Measurements from ENCODE around the gene DPYSL4.

Gene DPYSL4

DNA sequence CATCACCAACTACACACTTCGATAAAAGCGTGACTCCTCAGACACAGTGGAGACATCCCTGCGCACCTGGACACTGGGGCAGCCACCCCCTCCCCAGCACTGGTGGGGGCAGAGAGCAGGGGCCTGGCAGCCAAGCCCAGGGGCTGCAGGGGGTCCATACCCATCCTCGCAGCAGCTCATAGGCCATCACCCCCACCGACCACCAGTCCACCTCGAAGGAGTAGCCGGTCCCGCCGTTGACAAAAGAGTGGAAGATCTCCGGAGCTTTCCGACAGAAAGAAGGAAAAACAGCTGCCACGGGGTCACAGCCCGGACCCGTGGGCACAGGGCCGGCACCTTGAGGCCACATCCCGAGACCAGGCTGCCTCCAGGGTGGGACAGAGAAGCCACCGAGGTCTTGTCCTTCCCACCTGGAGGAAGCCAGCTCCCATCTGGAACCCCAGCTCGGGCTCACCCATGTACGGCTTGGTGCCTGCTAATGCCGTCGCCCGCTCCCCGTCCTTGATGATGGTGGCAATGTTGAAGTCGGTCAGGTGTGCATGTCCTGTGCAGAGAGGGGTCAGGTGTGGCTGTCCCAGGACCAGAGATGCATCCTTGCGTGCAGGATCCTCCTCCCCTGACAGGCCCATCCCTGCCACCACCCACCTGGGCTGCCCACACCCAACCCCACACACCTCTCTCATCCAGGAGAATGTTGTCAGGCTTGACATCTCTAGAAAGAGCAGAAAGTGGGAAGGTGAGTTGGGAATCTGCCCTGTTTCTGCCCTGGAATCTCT lies 38.5 kb downstream of the DPYSL4 start:
- no peak for DNase-seq

DNA sequence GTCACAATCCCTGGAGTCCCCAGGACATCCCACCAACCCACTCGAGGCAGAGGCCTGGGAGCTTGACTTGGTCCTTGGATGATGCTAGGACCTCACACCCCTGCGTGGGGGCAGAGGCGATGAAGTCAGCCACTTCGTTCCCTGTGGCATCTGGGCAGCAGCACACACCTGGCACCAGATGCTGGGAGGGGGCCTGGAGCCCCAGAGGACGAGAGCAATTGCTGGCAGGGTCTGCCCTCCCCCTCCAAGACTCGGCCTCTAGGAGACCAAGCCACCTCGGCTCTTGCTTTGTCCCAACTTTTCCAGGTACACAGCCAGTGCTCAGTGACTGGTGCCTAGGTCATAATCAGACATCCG lies 39.1 kb downstream of the DPYSL4 start:
- no peak for DNase-seq

DNA sequence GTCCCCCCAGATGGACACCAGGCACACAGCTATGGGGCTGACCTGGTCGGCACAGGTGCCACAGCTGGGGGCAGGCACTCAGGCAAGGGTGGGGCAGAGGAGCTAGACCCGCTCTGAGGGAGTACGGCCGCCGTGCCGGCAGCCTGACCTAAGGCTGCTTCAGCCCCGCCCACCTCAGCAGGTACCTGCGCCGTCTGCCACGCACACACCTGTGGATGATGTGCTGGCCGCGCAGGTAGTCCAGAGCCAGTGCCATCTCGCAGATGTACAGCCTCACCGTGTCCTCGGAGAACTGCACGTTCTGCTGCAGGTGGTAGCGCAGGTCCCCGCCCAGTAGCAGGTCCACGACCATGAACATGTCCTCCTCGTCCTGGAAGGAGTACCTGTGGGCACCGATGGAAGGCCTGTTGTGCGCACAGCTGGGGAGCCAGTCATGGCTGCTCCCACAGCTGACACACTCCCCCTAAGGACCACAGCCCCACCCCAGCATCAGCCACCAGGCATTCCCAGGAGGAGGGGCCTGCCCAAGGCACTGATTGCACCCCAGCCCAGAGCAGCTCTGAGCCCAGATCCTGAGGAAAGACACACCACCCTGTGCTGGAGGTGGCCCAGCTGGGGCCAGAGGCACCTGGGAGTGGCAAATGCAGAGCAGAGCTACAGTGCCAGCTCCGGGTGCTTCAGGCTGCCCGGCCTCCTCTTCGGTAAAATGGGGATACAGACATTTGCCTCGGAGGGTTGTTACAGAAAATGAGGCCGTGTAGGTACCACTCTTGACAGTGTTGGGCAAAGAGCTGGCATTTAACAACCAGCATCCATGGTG lies 40.0 kb downstream of the DPYSL4 start:
- DNase-seq = no peak

DNA sequence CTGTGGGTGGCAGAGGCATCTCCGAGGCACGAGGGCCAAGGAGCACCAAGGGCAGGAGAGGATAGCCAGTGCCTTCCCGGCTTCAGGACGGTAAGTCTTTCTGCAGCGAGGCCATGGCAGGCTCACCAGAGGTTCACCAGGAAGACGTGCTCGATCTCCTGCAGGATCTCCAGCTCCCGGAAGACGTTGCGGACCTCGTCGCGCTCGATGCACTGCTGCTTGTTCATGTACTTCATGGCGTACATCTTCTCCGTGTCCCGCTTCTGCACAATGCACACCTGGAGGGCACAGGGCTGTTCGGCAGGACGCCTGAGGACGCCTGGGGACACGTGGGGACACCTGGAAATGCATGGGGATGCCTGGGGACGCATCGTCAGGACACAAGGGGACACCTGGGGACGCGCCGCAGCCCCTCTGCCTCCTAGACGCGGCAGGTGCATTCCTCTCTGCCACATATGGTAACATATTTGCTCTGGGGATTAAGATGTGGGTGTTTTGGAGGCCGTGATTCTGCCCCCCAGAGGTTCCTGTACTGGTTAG lies 41.2 kb downstream of the DPYSL4 start:
- DNase-seq = no peak

DNA sequence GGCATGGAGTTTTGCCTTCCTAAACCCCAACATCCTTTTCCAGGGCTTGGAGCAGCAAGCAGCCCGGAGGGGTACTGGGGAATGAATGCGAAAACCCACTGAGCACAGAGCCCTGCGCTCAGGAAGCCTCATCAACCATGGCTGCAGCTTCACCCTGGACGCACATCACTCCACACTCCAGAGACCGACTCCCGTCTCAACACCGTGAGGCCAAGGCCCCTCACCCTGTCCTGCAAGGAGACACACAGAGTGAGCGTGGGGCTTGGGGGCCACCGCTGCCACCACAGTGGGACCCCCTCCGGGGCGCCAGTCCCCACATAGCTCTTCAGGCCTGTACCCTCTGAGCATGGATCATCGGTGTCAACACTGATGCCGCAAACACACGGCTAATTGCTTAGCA lies 41.9 kb downstream of the DPYSL4 start:
- DNase-seq = no peak

DNA sequence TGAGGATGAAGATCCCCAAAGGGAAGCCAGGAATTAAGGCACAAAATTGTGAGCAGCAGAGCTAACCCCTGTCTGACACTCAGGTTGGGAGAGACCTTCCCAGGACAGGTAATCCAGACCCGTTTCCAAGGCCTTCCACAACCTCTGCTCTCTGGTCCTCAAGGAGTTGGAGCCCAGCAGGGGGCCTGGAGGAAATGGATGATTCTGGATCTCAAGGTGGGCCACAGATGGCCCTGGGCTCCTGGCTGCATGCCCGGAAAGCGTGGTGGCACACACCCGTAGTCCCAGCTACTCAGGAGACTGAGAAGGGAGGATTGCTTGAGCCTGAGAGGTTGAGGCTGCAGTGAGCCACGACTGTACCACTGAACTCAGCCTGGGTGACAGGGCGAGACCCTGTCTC lies 42.3 kb downstream of the DPYSL4 start:
- no peak for DNase-seq

DNA sequence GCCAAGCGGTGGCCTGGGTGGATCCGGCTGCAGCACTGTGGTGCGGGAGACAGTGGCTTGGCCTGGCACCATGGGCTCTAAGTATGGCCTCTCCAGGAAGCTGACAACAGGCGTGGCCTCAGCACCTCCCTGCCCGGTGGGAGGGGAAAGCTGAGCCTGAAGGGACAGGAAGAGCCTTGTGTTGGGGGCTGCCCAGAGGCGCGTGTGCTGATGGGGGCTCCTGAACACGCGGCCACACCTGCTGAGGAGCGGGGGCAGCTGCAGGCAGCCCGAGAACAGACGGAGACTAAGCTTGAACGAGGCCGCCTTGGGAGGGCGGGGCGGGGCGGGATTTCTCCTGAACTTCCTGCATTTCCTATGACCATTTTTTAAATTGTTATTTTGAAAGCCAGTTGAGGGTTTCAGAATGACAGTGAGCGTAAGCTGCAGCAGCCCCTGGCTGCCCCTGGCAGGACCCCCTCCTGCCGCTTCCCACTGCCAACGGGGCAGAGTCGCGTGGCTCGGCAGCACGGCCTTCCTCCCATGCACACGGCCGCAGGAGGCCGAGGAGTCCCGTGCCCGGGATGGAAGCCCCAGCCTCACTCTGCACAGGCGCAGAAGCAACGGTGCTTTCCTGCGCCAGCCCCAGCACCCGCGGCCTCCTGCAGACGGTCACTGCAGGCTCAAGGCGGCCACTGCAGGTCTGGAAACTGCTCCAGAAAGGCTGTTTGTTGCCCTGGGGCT lies 43.2 kb downstream of the DPYSL4 start:
- DNase-seq = peak in 1 of 51 donors; percentile 16

DNA sequence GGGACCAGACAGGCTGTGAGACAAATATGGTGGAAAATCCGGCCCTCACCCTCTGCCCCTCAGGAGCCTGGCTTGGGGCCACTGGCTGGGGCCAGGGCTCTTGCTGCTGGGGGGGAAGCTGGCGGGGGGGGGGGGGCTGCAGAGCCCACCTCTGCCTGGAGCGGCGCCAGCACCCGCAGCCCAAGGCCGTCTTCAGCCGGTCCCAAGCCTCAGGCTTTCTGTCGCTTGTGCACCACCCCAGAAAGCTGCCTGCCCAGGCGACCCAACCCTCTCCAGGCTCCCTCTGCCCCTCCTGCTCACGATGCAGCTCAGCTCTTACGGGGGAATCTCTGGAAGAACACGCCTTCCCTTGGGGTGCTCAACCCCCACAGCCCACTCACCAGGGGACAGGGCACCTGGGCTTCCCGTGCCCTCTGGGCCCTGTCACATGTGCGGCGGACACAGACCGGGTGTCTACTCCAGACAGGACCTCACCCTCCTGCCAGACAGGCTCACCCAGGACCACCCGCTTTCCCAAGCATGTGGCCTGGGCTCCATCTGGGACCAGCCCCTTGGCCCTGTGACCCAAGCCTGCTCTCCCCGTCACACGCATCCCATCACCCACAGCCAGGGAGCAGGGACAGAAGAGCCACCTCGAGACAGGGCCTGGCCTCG lies 43.9 kb downstream of the DPYSL4 start:
- no peak for DNase-seq

DNA sequence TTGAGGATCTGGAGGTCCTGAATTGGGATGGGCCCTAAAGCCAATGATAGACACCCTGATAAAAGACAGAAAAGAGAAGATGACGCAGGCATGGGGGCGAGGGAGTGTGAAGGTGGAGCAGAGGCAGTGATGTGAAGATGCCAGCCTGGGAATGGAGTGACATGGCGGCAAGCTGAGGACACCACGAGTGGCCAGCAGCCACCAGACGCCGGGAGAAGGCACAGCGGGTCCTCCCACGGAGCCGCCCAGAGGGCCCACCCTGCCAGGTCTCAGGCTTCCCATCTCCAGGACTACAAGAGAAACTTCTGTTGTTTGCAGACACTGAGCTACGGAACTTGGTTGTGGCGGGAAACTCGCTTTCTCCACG lies 44.9 kb downstream of the DPYSL4 start:
- DNase-seq = no peak

DNA sequence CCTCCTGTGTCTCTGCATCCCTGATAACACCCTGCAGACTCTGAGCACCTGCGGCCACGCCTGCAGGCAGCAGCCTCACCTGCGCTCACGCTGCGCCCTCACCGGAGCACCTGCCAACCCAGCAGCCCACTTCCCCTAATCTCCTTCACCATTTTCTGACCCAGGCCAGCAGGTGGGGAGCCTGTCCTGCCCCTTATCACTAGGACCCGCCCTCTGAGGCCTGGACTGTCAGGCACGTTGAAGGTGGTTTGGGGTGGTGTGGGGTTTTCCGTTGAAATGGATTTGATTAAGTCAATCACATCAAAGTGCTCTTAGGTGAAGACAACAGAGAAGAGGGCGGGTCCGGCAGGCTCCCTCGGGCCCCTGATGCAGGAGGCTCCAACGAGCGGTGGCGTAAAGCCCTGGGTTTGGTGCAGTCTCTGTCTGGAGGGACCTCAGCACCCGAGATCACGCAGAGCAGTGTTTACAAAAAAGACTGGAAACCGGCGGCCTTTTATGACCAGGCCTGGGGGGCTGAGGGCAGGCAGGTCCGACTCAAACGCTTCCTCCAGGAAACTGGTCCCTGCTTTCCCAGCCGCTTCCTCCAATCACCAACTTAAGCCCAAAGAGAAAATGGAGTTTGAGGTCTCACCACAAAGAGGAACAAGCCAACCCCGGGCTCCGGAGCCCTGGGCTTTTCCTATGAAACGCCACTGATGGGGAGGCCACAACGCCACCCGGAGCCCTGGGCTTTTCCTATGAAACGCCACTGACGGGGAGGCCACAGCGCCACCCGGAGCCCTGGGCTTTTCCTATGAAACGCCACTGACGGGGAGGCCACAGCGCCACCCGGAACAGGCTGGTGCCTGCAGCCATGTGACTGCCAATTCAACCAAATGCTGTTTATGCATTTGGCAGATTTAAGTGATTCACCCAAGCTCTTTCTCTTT lies 45.5 kb downstream of the DPYSL4 start:
- peak in 4 of 51 donors; percentile 21 to 39 (median 32) for DNase-seq

DNA sequence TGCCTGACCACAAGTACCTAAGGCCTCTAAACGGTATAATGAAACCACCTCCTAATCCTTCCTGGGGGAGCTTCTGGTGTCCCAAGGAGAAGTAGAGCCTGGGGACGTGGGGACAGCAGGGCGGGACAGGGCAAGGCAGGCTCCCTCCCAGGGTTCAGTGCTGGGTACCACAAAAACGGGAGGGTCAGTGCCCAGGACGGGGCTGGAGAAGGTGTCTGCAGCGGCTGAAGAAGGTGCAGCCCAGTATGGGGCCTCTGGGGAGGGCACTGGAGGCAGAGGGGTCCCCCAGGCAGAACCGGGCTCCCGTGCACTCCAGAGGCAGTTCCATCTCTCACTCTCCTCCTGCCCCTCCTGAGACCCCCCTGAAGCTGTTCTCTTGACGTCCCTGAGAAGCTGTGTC lies 46.2 kb downstream of the DPYSL4 start:
- DNase-seq = no peak

DNA sequence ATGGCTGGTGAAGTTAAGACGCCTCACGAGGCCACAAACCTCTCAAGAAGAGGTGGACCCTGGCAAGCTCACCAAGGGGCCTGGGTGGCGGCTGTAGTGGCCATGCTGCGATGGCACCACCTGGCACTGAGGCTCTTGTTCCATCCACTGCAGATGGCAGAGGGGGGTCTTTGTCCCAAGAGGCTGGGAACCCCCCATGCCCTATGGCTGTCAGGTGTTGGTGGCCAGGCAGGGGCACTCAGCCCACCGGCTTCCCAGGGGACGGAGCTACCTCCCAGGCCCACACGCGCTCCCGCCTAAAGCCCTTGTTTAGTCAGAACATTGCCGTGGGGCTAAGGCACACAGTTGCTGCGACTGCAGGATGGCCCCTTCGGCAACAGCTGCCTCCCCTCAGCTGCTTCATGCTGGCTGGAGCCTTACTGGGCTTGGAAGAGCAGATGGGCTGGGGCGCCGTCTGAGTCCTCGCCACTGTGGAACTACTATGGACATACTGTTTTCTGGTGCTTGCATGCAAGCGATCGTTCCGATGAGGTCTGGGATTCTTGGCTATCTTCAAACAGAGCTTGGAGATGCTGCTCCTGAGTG lies 46.8 kb downstream of the DPYSL4 start:
- DNase-seq = no peak

DNA sequence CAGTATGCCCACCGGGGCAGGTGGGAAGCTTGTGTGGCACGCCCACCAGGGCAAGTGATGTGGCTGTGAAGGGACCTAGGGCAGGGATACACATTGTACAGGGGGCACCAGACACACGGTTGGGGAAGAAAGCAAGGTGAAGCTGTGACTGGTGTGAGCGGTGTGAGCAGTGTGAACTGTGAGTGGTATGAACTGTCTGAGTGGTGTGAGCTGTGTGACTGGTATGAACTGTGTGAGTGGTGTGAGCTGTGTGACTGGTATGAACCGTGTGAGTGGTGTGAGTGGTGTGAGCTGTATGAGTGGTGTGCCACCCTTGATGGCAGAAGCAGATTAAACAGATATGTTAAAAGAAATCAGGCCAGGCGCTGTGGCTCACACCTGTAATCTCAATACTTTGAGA lies 48.1 kb downstream of the DPYSL4 start:
- no peak for DNase-seq

DNA sequence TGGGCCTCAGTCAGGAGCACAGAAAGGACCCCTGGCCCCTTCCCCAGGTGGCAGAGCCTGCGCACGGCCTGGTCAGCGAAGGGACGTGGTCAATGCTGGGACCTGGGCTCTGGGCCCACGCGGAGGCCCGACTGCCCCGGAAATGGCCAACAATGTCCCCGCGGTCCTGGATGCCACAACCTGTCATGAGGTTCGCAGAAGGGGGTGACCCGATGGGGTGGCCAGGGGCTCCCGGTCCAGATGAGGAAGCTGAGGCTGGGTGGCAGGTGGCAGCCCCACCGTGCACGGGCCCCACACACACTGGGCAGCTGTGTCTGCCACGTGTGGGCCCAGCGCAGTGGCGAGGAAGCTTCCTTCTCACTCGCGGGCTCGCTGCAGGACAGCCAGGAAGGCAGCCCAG lies 49.4 kb downstream of the DPYSL4 start:
- DNase-seq = no peak

DNA sequence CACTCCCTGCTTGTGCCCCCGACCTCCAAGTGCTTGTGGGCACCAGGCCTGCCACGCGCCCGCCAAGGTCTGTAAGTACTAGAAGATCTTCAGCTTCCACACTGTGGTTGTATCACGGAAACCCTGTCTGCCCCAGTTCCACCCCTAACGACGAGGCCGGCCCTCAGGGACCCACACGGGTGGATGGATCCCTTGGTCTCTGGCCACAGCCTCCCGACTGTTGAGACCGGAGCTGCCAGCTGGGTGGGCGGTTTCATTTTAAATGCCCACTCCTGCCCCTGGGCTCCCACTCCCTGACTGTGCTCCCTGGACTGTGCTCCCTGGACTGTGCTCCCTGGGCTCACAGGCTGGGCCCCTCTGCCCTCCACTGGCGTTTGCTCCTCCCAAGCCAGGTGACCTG lies 50.1 kb downstream of the DPYSL4 start:
- no peak for DNase-seq

DNA sequence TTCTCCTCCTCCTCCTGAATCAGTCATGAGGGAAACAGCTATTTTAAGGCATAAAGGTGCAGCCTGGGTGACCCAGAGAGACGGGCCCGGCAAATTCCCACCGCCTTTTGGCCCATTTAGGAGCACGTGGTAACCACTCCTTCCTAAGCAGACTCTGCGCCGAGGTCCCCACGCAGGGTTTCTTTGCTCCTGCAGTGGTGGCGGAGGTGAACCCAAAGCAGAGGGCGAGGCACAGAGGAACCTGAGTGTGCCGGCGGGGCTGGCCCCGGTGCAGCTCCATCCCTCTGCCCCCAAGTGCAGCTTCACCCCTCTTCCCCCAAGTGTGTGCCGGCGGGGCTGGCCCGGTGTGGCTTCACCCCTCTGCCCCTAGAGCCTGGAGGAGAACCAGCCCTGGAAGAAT lies 50.6 kb downstream of the DPYSL4 start:
- DNase-seq = no peak

DNA sequence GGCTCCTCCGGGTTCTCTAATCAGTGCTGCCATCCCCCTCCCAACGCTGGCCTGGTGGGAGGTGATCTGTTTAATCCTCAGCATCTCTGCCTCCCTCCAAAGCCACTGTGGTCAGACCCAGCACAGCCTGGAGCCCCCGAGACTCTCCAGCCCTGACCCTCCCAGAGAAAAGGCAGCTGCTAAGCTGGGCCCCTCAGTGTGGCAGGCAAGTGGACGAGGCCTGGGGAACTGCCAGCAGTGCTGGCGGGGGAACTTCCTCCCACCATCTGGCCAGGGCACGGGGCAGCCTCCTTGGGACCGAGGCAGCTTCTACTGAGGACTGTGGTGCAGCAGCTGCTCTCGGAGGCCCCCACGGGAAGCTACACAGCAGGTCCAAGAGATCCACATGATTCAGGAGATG lies 51.1 kb downstream of the DPYSL4 start:
- peak in 7 of 51 donors; percentile 18 to 32 (median 24) for DNase-seq

DNA sequence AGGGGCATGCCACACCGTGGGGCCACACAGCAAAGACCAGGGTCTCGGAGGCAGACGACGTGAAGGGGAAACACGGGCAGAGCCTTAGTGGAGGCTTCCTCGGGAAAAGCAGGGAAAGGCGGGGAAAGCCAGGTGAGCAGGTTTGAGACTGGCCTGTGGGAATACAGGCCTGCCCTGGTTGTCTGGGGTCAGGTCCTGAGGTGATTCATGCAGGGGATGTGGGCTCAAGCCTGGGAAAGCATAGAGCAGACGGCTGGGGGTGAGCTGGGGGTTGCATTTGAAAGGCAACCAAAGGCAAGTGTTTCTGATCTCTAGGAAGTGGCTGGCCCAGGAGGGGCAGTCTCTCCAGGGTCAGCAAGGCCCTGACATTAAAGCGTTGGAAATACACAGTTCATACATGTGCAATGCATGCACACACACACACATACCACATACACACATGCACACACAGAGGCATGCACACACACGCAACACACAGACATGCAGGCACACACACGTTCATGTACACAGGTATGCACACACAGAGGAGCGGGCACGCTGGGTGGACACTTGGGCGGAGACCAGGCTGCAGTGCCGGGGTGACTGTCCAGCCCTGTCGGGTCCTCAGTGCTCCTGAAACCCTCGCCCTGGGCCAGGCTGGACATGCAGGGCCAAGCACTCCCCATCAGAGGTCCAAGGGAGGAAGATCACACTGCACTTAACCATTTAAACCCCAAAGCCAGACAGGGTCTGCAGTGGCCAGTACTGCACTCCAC lies 51.8 kb downstream of the DPYSL4 start:
- no peak for DNase-seq
